ENCODE measurements around the gene ZBTB21. TPM values are rescaled to one million over a fixed set of nuclear protein-coding genes. Genes with fewer than 3 reads are reported as not detected.
A peak's percentile ranks its signal among the peaks of the same experiment; 100 is the strongest.

ZBTB21 gene
- total RNA-seq, 1 donor from 2014 or later = 20.9 TPM

- no peak for TF ChIP-seq CTCF (IDR thresholded peaks at IDR 0.05)
- Mint-ChIP-seq H3K9me3 (ENCODE audit: unreplicated experiment) (no peaks in the 10 kb centered on the region), H3K4me1 (ENCODE audit: unreplicated experiment) (peaks cover 7% of the 10 kb centered on the region), H3K36me3 (ENCODE audit: unreplicated experiment) (no peaks in the 10 kb centered on the region), H3K27ac (ENCODE audit: unreplicated experiment) (no peak overlapping the region), H3K27me3 (ENCODE audit: unreplicated experiment) (no peaks in the 10 kb centered on the region), H3K4me3 (ENCODE audit: unreplicated experiment) (no peak overlapping the region)
- peak; percentile 53 for DNase-seq (ENCODE audit: extremely low spot score, unreplicated experiment)
Measured at GRCh38 chr21:41966041-41966833, 43.9 kb downstream of the ZBTB21 start.

DNA sequence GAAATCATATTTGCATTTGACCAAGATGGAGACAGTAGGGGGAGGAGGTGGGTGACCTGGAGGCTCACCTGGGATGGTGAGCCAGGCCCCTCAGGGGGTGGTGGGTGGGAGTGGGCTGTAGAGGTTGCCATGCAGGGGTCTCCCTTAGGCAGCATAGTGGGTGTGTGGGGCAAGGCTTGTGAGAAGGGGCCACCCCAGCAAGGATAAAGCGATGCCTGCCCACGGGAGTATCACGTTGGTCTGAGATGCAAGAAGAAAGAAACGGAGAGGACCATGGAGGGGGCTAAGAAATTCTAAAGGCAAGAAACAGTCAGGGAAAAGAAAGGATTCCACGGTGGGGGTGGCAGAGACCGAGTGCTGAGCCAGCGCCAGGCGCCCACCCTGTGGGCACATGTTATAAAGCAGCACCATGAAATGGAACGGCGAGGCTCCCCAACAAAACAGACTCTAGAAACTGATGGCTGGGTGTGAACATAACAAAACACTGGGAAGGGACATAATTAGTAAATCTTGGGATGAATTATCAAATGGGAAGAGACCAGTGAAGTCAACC is 44.6 kb downstream of the ZBTB21 start:
- no peak overlapping the region for H3K4me3 Mint-ChIP-seq (ENCODE audit: unreplicated experiment)
- no peak for TF ChIP-seq CTCF (IDR thresholded peaks at IDR 0.05)
- no peaks in the 10 kb centered on the region for H3K9me3 Mint-ChIP-seq (ENCODE audit: unreplicated experiment)
- H3K36me3 Mint-ChIP-seq (ENCODE audit: unreplicated experiment) = no peaks in the 10 kb centered on the region
- no peaks in the 10 kb centered on the region for H3K27me3 Mint-ChIP-seq (ENCODE audit: unreplicated experiment)
- peak; percentile 73 for DNase-seq (ENCODE audit: extremely low spot score, unreplicated experiment)
- H3K4me1 Mint-ChIP-seq (ENCODE audit: unreplicated experiment) = peaks cover 7% of the 10 kb centered on the region
- H3K27ac Mint-ChIP-seq (ENCODE audit: unreplicated experiment) = no peak overlapping the region

GRCh38 chr21:41965045-41965444 is 45.1 kb downstream of the ZBTB21 start:
- no peak overlapping the region for H3K4me3 Mint-ChIP-seq (ENCODE audit: unreplicated experiment)

DNA sequence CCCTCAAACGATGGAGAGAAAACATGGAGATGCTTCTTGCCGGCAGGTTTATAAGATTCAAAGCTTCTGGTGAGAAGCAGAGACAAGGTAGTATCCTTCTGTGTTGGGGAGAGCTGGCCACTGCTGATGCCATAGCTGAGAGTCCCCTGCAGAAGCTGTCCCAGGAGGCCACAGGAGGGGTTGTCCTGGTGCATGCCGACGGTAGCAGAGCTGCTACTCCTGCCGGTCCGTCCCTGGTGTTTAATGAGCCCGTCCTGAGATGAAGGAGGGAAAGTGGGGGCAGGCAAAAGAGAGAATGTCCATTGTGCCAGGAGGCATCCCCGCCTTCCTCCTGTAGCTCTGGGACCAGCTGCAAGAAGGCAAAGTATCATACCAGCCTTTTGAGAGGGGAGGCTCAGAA is 46.0 kb downstream of the ZBTB21 start:
- no peaks in the 10 kb centered on the region for H3K9me3 Mint-ChIP-seq (ENCODE audit: unreplicated experiment)
- H3K27ac Mint-ChIP-seq (ENCODE audit: unreplicated experiment) = no peak overlapping the region
- H3K4me3 Mint-ChIP-seq (ENCODE audit: unreplicated experiment) = no peak overlapping the region
- no peaks in the 10 kb centered on the region for H3K36me3 Mint-ChIP-seq (ENCODE audit: unreplicated experiment)
- DNase-seq (ENCODE audit: extremely low spot score, unreplicated experiment) = peak; percentile 53
- no peaks in the 10 kb centered on the region for H3K27me3 Mint-ChIP-seq (ENCODE audit: unreplicated experiment)
- H3K4me1 Mint-ChIP-seq (ENCODE audit: unreplicated experiment) = peaks cover 7% of the 10 kb centered on the region
- no peak for TF ChIP-seq CTCF (IDR thresholded peaks at IDR 0.05)

More at GRCh38 chr21:41965045-41965444, 45.1 kb downstream of the ZBTB21 start:
- Mint-ChIP-seq H3K4me1 (ENCODE audit: unreplicated experiment) (peaks cover 7% of the 10 kb centered on the region), H3K27me3 (ENCODE audit: unreplicated experiment) (no peaks in the 10 kb centered on the region), H3K36me3 (ENCODE audit: unreplicated experiment) (no peaks in the 10 kb centered on the region), H3K27ac (ENCODE audit: unreplicated experiment) (no peak overlapping the region), H3K9me3 (ENCODE audit: unreplicated experiment) (no peaks in the 10 kb centered on the region)
- DNase-seq (ENCODE audit: extremely low spot score, unreplicated experiment) = peak; percentile 44
- no peak for TF ChIP-seq CTCF (IDR thresholded peaks at IDR 0.05)

GRCh38 chr21:41962425-41962966 is 47.7 kb downstream of the ZBTB21 start:
- Mint-ChIP-seq H3K36me3 (ENCODE audit: unreplicated experiment) (no peaks in the 10 kb centered on the region), H3K27me3 (ENCODE audit: unreplicated experiment) (no peaks in the 10 kb centered on the region), H3K4me1 (ENCODE audit: unreplicated experiment) (peaks cover 22% of the 10 kb centered on the region), H3K9me3 (ENCODE audit: unreplicated experiment) (no peaks in the 10 kb centered on the region), H3K4me3 (ENCODE audit: unreplicated experiment) (no peak overlapping the region), H3K27ac (ENCODE audit: unreplicated experiment) (no peak overlapping the region)
- DNase-seq (ENCODE audit: extremely low spot score, unreplicated experiment) = no peak
- TF ChIP-seq CTCF (IDR thresholded peaks at IDR 0.05) = no peak

Measured in osteocyte (in vitro differentiated cells).